NCI-H1092 (cell line): ENCODE measurements around the gene TRIM15.
"Not testable (repeated sequence)": the region's sequence is repeated elsewhere in the genome, so short reads cannot be mapped to it uniquely, and the experiment has no call there.

Experiments
- DNase-seq: peaks from one replicate; lab custom pipeline; 2025; lab: John Stamatoyannopoulos, UW

Gene TRIM15

DNA sequence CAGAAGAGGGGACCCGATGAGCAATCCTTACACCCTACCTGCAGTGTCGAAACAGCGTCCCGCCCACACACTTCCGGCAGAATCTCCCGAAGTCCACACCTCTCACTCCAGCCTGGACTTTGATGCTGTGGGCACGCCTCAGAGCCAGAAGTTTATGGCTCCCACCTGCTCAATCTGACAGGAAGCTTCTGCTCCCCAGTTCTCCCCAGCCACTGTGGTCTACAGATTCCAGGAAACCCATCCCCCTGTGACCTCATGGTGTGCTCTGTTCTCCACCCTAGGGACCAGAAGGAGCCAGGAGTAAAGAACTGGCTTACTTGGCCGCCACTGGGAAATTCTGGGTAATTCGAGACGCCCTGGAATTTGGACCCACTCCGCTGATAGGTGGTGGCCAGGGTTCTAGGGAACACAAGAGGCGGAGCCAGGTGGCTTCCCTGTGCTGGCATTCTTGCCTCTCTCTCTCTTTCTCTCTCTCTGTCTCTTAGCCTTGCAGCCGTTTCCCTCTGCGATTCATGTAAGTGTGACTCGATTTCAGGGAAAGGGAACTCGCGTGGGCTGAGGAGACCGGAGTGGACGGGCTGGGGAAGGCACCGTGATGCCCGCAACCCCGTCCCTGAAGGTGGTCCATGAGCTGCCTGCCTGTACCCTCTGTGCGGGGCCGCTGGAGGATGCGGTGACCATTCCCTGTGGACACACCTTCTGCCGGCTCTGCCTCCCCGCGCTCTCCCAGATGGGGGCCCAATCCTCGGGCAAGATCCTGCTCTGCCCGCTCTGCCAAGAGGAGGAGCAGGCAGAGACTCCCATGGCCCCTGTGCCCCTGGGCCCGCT is at the start of gene TRIM15:
Gene TRIM15 (plus strand): TSS at position 457 of the 828 bp plus-strand sequence. CDS start 139 bp downstream, at position 596.
- no peak for DNase-seq

DNA sequence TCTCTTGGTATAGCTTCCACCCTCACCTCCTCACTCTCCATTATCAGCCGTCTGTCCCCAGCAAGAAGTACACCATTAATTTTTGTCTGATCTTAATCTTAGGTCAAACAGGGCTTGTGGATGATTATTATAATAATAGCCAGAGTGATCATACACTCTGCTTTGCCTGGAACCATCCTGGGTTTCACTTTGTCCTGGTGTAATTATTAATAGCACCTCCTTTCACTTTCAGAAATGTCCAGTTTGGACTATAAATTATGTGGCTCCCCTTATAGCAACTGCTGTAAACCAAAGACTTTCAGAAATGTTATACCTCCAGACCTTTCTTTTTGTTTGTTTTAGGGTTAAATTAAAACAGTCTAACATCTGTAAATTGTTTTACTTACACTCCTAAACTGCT is 49.5 kb upstream of the TRIM15 start:
- DNase-seq: no peak

DNA sequence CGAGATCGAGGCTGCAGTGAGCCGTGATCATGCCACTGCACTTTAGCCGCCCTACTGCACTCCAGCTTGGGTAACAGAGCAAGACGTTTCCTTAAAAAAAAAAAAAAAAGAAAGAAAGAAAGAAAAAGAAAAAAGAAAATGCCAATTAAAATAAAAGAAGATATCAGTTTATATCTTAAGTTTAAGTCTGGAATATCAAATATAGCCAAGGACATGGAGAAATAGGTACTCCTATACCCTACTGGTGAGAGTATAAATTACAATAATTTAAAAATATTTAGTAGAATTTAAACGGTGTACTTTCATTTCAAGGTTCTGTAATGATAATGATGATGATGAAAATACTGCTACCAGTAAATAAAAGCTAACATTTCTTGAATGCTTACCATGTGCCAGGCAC is 46.6 kb upstream of the TRIM15 start:
- DNase-seq: no peak

DNA sequence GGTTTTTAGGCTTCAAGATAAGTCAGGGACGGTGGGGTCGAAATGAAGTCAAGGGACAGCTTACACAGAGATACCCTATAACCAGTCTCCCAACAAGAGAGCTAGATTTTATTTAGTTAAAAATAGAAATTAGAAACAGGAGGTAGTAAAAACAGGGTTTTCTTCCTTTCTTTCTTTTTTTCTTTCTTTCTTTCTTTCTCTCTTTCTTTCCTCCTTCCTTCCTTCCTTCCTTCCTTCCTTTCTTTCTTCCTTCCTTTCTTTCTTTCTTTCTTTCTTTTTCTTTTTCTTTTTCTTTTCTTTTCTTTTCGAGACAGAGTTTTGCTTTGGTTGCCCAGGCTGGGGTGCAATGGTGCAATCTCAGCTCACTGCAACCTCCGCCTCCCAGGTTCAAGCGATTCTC is 44.7 kb upstream of the TRIM15 start:
- DNase-seq: not testable (repeated sequence)

DNA sequence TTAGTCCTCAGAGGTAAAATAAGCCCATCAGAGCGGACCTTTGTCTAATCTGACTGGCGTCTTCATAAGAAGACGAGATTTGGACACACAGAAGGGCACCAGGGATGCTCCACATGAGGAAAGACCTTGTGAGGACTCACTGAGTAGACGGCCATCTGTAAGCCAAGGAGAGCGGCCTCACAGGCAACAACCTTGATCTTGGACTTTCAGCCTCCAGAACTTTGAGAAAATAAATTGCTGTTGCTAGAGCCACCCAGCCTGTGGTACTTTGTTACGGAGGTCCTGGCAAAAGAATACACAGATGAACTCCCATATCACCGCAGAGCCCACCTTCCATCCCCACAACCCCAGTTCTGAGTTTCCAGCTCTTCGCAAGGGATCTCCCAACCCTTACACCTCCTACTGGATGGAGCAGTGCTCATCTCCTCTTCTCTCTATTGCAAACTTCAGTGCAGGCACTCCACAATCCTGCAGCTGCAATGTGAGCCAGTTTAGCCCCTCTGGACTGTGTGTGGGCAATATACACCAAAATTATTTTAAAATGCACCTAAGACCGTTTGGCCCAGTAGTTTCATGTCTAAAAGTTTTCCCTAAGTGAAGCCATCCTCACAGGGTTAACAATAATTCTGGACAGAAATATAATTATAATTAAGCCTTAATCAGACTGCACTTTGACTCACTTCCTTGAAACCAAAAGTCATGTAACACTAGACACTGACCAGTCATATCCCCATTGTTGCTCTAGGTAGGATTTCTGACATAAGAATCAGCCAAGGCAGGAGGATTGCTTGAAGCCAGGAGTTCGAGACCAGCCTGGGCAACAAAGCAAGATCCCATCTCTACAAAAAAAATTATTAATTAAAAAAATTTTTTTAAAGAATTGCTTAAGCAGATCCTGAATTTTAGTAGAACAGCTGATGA is 41.6 kb upstream of the TRIM15 start:
- DNase-seq: no peak

DNA sequence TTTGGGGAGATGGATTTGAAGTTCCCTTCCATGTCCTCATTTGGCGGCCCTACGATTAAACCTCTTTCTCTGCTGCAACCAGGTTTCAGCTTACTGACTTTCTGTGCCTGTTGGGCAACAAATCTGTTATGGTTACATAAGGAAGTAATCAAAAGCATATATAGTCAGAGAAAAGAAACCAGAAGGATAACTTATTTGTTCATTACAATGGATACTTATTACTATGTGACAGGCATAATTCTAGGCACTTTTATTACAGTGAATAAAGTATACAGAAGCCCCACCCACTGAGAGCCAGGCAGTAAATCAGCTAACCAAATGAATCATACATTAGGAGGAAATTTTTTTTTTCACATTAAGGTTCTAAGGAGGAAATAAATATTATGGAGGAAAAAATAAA is 40.8 kb upstream of the TRIM15 start:
- DNase-seq: no peak

DNA sequence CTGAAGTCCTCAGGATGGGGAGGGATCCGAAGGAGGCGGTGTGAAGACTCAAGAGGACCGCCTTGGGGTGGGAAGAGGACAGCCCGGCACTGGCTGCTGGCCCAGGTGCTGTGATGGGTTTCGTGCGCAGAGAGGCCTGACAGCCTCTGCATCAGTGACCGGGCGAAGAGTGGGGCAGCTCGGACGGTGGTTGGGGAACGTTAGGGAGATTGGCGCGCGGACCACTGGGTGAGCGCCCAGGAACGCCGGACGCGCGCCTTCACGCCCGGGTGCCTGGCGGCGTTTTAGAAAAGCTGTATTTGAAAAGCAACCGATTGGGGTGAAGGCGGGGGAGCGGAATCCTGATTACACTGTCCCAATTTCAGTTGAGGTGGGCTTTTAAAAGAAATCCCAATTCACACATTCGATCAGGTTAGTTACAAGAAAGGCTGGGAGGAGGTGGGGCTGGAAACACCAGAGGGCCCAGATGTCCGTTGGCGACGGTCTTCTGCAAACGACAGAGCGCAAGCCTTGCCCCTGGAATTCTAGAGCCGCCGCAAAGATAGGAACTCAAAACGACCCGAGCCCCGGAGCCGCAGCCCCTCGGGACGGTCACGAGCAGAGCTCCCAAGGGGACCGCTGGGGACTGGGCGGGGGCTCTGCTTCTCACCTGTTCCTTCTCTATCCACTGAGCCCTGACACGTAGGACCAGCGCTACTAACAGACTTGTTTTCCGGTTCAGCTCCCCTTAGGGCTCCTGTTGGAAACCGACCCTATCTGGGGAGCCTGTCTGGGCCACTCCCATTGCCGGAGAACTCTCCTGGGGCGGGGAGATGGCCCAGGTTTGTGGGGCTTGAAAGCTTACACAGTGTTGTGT is 35.9 kb upstream of the TRIM15 start:
- DNase-seq: no peak

DNA sequence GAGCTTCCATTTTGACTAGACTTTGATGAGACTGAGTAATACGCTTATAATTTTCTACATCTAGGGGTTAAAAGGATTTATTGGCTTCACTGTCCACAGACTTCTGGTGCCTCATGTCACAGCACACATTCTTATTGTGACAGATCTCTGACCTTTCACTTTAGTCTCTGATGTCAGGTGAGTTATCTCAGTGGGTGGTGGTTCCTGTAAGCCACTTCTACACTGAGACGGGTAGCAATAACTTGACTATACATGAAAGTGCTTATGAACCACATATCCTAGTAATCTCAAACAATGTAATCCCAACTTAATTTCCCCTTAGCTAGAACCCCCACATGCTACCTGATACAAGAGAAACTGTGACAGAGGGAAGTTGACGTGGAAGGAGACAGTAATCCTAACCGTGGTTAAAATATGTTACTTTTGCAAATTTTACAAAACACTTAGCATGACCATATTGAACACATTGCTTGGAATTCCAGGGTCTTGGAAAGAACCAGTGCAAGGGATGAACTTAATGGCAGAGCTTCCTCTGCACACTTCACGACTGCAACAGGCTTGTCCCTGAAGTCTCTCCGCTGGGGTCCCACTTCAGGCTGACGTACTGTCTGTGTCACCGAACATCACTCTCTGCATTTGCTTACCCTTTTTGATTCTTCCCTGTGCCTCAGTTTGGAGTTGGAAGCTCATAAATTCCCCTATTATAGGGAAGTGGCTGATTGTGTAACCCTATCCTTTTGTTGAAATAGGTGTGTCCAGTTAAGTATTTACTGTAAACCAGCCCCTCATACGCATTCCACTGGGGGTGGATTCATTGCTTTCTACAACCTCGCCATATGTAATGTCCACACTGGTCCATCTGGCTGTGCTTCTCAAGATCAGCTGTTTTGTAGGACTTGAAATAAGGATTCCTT is 33.8 kb upstream of the TRIM15 start:
- DNase-seq: no peak

DNA sequence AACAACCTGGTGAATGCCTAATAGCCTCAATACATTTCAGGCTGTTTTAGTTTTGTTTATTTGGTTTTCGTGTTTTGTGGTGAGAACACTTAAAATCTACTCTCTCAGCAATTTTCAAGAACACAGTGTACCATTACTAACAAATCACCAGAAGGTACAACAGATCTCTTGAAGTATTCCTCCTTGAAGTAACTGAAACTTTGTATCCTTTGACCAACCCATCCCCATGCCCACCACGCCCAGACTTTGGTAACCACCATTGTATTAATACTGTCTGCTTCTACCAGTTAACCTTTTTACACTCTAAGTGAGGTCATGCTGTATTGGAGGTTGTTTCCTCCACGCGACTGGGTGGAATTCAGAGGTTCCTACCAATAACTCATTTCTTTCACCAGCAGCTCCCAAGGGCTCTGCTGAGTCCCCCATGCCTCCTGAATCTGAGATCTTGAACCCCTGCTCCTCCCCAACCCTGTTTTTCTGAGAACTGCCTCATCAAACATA is 33.1 kb upstream of the TRIM15 start:
- no peak for DNase-seq

DNA sequence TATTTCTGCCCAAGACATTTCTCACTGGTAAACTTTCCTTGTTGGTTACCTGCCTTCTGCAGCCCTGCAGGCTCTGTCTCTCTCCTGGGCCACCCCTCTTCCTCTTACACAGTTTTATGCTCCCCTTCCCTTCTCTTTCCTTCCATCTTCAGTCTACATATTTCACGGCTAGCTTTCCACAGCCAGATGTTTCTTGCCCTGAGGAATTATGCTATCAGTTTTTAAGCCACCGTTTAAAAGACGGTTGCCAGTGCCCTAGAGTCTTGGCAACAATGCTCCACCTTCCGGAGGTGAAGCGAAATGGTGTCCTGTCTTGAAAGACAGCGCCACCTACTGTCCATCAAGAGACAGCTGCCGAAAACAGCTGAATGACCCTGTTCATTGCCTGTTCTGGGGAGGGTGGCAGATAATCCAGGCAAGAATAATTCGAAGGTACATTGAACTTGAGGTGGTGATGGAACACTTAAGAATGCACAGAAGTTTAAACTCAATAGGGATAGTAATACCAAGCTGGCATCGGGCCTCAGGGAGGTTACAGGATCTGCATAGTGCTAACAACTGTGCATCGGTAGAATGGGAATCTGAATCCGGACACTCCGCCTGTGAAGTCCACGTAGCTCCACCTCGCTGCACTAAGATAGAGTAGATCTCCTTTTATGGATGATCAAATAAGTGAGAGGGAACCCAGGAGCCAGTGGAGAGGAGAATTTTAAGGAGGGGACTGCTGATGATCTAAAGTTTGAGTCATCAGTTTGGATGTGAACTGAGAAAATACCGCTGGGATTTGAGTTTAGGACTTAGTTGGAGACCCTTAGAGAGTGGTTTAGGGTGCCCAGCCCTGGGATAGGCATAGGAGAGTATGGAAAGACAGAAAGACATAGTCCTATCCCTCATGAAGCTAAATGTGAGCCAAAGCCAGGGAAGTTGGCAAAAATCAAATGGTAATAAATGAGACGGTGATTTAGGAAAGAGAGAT is 32.2 kb upstream of the TRIM15 start:
- DNase-seq: peak; percentile 43

DNA sequence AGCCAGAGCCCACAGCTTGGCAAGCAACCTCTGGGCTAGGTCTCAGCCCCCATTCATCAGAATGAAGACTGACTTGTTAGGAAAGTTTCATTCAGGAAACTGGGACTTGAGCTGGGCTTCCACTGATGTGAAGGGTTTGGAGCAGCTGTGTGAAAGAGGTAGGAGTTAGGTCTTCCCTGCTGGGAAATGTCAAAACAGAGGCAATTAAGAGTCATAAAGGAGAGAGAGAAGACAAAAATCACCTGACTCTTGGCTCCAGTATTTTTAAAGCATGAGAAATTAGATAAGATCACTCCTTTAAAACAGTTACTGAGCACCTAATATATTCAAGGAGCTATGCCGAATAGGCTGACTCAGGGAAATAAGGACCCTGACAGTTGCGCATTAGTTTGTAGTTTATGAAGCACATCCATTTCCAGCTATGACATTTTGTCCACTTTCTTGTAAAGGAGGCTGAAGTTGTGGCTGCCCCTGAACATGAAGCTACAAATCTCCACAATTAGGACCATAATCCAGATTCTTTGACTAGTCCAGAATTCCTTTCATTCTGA is 31.3 kb upstream of the TRIM15 start:
- no peak for DNase-seq

DNA sequence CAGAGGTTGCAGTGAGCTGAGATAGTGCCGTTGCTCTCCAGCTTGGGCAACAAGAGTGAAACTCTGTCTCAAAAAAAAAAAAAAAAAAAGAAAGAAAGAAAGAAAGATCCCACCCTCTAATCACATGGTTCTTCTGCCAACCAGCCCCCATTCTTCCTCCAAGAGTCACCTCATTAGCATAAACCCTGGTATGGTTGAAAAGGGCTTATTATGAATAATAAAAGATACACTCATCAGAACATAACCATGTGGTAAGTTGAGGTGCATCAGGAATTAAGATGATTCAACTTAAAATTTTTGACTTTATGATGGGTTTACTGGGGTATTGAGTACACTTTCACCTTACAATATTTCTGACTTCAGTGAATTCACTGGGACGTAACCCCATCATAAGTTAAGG is 28.2 kb upstream of the TRIM15 start:
- DNase-seq: no peak

DNA sequence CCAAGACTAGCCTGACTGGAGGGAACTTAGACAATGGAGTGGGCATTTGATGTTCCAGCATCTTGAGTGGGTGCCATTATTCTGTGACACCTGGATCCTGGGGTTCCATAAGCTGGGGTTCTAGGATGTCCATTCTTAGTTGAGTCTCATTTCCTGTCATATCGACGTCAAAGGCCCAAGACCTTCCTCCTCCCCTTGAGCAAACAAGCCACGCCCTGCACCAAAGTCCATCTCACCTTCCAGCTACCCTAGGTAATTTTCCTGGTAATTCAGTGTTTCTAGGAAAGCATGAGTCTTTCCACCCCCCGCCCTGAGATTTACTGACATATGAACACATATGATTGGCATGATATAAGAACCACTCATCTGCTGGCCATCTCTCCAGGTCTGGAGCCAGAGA is 27.6 kb upstream of the TRIM15 start, which contains the start of gene TRIM40:
Gene TRIM40 (plus strand): TSS at position 384 of the 400 bp plus-strand sequence. CDS start 897 bp downstream, outside the sequence.
- DNase-seq: no peak

DNA sequence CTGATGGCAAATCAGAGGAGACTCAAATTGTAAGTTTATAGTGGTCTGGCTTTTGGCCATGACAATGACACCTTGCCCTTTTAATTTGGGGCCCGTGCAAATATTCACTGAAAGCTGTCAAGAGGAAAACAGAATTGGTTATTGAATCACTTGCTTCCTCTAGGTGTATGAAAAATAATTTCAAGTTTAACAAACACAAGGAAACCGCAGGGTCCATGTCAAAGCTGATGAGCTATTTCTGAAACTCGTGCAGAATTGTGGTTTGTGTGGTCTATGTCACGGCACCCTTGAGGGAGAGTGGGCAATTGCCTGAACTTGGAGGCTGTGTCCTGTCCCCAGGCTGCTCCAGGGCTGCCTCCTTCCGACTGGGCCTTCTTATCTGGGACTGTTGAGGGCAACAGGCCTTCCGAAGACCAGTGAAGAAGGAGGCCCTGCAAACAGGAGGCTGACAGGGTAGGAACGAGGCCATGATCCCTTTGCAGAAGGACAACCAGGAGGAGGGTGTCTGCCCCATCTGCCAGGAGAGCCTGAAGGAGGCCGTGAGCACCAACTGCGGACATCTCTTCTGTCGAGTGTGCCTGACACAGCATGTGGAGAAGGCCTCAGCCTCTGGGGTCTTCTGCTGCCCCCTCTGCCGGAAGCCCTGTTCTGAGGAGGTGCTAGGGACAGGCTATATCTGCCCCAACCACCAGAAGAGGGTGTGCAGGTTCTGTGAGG is 26.6 kb upstream of the TRIM15 start:
- DNase-seq: no peak

DNA sequence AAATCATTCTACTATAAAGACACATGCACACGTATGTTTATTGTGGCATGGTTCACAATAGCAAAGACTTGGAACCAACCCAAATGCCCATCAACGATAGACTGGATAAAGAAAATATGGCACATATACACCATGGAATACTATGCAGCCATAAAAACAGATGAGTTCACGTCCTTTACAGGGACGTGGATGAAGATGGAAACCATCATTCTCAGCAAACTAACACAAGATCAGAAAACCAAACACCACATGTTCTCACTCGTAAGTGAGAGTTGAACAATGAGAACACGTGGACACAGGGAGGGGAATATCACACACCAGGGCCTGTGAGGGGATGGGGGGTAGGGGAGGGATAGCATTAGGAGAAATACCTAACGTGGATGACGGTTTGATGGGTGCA is 23.1 kb upstream of the TRIM15 start:
- DNase-seq: not testable (repeated sequence)

DNA sequence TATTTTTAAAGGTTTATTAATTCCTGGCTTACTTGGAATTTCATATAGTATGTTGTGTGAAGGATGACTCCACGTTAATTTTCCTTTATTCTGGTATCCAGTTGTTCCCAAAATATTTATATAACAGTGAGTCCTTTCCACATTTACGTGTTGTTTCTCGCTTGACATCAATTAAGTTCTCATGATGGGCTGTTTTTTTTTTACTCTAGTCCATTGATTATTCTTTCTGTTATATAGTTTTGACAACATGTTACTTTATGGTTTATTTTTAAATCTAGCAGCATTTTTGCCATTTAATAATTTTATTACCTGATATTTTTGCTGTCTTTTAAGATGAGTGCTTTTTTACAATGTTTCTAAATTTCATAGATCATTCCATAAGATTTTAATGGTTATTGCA is 20.7 kb upstream of the TRIM15 start:
- no peak for DNase-seq

DNA sequence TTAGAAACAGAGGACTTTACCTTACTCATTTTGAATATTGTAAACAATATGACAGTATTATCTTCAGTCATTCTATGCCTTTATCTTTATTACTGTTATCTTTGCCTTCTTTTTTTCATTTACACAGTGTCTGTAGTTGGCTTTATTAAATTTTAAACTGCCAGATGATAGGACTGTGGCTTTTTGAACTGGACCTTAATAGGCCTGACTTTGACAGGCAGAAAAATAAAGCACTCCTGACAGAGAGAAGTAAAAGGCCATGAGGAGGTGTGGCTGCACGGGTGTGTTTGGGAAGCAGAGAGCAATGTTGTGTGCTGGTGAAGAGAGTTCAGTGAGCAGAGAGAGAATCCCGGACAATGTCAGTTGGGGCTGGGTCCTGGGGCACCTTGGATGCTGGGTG is 19.6 kb upstream of the TRIM15 start:
- DNase-seq: no peak

DNA sequence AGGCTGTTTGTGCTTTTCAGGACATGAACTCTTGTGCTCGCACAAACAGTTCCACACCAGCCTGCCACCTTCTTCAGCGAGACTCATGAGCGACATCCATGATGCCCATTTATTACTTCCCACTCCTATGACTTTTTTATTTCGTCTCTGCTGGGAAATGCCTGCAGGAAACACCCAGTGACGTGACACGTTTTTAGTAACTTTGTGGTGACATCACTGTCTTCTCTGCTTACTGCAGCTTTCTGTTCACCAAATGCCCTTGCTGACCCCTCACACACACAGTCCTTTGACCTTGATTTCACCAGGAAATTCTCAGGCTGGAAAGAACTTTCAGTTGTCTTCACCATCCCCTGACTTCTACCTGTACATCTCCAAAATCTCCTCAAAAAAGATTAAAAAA is 18.5 kb upstream of the TRIM15 start:
- no peak for DNase-seq
